Stomach (tissue), 9 donors: ENCODE measurements around the gene AFDN. TPM values are rescaled to one million over a fixed set of nuclear protein-coding genes. Genes with fewer than 3 reads are reported as not detected.
A peak's percentile ranks its signal among the peaks of the same experiment; 100 is the strongest.

Source experiments
- DNase-seq, 2 donors: peaks; one replicate each; pipeline versions ENCODE4 v3.0.0 to v3.0.0-alpha.2; 2013 to 2019
- H3K27ac ChIP-seq, 5 donors: fragments of 200-600 bp in 4 of 5; sonication (generic) in 4 of 5; one replicate each; pipeline ENCODE4 v1.5.1; 2013 to 2019; ENCODE audit warnings: mild to moderate bottlenecking in 1 of 5, moderate library complexity in 1 of 5
- H3K27me3 ChIP-seq, 3 donors: fragments of 200-600 bp; sonication (generic); one replicate each; pipeline ENCODE4 v1.5.1; 2017 to 2019; ENCODE audit warnings: mixed run types in 1 of 3
- H3K36me3 ChIP-seq, 4 donors: fragments of 200-600 bp; sonication (generic); 1 replicate in 3 of 4; 2 replicates in 1 of 4; pipeline ENCODE4 v1.5.1; 2016 to 2019
- H3K4me1 ChIP-seq, 4 donors: fragments of 200-600 bp; sonication (generic); one replicate each; pipeline ENCODE4 v1.5.1; 2016 to 2019
- H3K4me3 ChIP-seq, 4 donors: fragments of 200-600 bp; sonication (generic) in 3 of 4; one replicate each; pipeline ENCODE4 v1.5.1; 2016 to 2019; ENCODE audit warnings: mild to moderate bottlenecking in 1 of 4
- H3K9me3 ChIP-seq, 4 donors: fragments of 200-600 bp; sonication (generic); one replicate each; pipeline ENCODE4 v1.5.1; 2016 to 2019
- EP300 ChIP-seq: sonication (generic); formaldehyde crosslinking; IDR thresholded peaks from one replicate; pipeline ENCODE4 v1.6.1; 2017; ENCODE audit warnings: antibody characterized with exemption
- POLR2A ChIP-seq, 4 donors: fragments of 450-650 bp; IDR thresholded peaks; one replicate each; pipeline ENCODE4 v1.6.1; 2016; ENCODE audit warnings: antibody characterized with exemption in 4 of 4, control low read depth in 2 of 4, mild to moderate bottlenecking in 1 of 4, moderate library complexity in 1 of 4
- POLR2AphosphoS5 ChIP-seq, 3 donors: sonication (generic); formaldehyde crosslinking; IDR thresholded peaks; one replicate each; pipeline ENCODE4 v1.6.1; 2016; ENCODE audit warnings: antibody characterized with exemption in 3 of 3
- WGBS, 5 donors: extraction: QIAGEN DNeasy Blood & Tissue Kit in 3 of 5; methylation state at CpG; one replicate each; pipeline versions ENCODE4 v1.1.5 to v1.1.7; 2013 to 2018; 5-methylcytosine and 5-hydroxymethylcytosine counted together
- intact Hi-C: fragments of 100-400 bp; cut with DNase I; formaldehyde crosslinking; loops from one replicate; pipeline ENCODE4 v1.15.1; 2023; ENCODE audit warnings: low total_unique reads
- polyA plus RNA-seq, 3 donors: library from polyadenylated mRNA; stranded (reverse); fragments of 200-250 nt; gene quantifications; one replicate each; pipeline ENCODE4 v1.2.3, GENCODE V29; 2013
- total RNA-seq, 5 donors: library from RNA; depleted of rRNA; stranded (reverse); fragments of >200 nt; gene quantifications; one replicate each; pipeline versions ENCODE4 v1.1.0 to v1.2.3, GENCODE V29; 2014 to 2016
- TF ChIP-seq, protein P1 (sequence below), 7 experiments: fragments of 450-650 bp in 4 of 7; fragments of 200-600 bp in 3 of 7; sonication (generic) in 3 of 7; IDR thresholded peaks; one replicate each; pipeline ENCODE4 v1.5.1; 2016 to 2019; ENCODE audit warnings: antibody characterized with exemption in 7 of 7, control low read depth in 2 of 7, mild to moderate bottlenecking in 1 of 7
- donor health status: healthy with polysubstance abuse.
- donor health status: Bipolar disorder and iron deficiency.
- donor health status: healthy.

AFDN gene
- total and polyA plus RNA-seq, 8 donors = 24.8 to 521 (median 114) TPM

DNA sequence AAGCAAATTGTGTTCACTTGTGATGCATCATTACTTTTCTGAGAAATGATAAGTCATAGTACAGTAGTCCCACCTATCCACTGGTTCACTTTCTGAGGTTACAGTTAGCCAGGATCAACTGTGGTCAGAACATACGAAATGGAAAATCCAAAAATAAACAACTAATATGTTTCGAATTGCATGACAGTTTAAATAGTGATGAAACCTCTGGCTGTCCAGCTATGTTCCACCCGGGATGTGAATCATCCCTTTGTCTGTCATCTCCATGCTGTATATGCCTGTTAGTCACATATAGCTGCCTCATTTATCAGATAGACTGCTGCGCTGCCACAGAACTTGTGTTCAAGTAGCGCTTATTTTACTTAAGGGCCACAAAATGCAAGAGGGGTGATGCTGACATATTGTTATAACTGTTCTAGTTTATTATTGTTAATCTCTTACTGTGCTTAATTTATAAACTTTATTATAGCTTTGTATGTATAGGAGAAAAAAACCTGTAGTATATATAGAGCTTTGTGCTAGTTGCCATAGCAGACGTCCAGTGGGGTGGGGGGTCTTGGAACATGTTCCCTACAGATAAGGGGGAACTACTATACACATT lies 29.2 kb downstream of the AFDN start:
- Histone ChIP-seq H3K36me3 (no peaks in the 10 kb centered on the region), H3K9me3 (no peaks in the 10 kb centered on the region), H3K4me1 (peaks cover 24 to 84% (median 47%) of the 10 kb centered on the region in 4 donors), H3K27ac (peak overlapping the region in 3 of 5 donors; percentile 25 to 56 (median 50)), H3K27me3 (no peaks in the 10 kb centered on the region), H3K4me3 (no peak overlapping the region)
- TF ChIP-seq POLR2AphosphoS5 (IDR thresholded peaks at IDR 0.05) (peak in 1 of 3 donors; percentile 67), EP300 (no peak)
- 66 to 76% (median 74%) methylated on average over 6 of the region's 6 CpGs for WGBS, 5 donors
- no peak for DNase-seq
- intact Hi-C loops = no loop called here

GRCh38 chr6:167856474-167856873 lies 29.8 kb downstream of the AFDN start:
- H3K4me3 ChIP-seq = no peak overlapping the region
- intact Hi-C loops = no loop called here
- TF ChIP-seq, protein P1, sequence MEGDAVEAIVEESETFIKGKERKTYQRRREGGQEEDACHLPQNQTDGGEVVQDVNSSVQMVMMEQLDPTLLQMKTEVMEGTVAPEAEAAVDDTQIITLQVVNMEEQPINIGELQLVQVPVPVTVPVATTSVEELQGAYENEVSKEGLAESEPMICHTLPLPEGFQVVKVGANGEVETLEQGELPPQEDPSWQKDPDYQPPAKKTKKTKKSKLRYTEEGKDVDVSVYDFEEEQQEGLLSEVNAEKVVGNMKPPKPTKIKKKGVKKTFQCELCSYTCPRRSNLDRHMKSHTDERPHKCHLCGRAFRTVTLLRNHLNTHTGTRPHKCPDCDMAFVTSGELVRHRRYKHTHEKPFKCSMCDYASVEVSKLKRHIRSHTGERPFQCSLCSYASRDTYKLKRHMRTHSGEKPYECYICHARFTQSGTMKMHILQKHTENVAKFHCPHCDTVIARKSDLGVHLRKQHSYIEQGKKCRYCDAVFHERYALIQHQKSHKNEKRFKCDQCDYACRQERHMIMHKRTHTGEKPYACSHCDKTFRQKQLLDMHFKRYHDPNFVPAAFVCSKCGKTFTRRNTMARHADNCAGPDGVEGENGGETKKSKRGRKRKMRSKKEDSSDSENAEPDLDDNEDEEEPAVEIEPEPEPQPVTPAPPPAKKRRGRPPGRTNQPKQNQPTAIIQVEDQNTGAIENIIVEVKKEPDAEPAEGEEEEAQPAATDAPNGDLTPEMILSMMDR (IDR thresholded peaks at IDR 0.05) = no peak
- TF ChIP-seq EP300 (no peak), POLR2AphosphoS5 (IDR thresholded peaks at IDR 0.05) (no peak), POLR2A (IDR thresholded peaks at IDR 0.05) (no peak)
- H3K27me3 ChIP-seq = no peaks in the 10 kb centered on the region
- no peak for DNase-seq
- 96 to 100% (median 100%) methylated on average over 1 of the region's 1 CpG for WGBS, 5 donors
- H3K4me1 ChIP-seq = peaks cover 24 to 83% (median 49%) of the 10 kb centered on the region in 4 donors
- H3K36me3 ChIP-seq = no peaks in the 10 kb centered on the region
- H3K27ac ChIP-seq = peak overlapping the region in 2 of 5 donors; percentile 28 to 56
- no peaks in the 10 kb centered on the region for H3K9me3 ChIP-seq

DNA sequence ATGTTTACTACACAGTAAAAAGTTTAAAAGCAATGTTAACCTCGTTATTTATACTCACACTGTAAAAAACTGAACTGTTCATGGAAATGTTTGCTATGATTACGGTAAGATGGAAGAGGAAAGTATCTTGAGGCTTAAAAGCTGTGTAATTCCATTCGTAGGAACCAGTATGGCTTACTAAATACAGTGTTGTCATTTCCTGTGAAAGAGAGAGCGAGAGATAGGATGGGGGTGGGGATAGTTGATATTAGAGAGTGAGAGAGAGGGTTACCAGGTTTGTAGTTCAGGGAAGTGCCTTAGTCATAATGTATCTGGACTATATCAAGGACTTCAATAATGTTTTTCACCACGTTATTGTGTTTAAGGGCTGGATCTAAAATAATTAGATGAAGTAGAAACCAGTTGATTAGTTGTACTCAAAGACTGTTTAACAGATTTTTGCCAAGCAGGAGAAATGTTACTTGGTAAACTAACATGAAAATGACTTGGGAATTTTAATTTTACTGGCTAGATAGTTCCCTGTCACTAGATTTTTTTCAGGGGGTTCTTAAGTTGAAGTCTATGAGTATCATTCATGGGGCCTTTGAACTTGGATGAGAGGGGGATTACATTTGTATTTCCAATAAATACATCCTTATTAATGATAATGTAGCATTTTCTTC lies 30.4 kb downstream of the AFDN start:
- TF ChIP-seq POLR2AphosphoS5 (IDR thresholded peaks at IDR 0.05) (peak in 1 of 3 donors; percentile 59), POLR2A (IDR thresholded peaks at IDR 0.05) (no peak), EP300 (no peak)
- TF ChIP-seq, protein P1 (IDR thresholded peaks at IDR 0.05) = no peak
- DNase-seq = no peak
- 54 to 70% (median 62%) methylated on average over 5 of the region's 5 CpGs for whole genome bisulfite sequencing, 5 donors
- Histone ChIP-seq H3K27ac (peak overlapping the region in 4 of 5 donors; percentile 18 to 56 (median 36)), H3K27me3 (no peaks in the 10 kb centered on the region), H3K9me3 (no peaks in the 10 kb centered on the region), H3K4me3 (no peak overlapping the region), H3K4me1 (peaks cover 24 to 77% (median 50%) of the 10 kb centered on the region in 4 donors), H3K36me3 (no peaks in the 10 kb centered on the region)
- intact Hi-C loops = no loop called here

DNA sequence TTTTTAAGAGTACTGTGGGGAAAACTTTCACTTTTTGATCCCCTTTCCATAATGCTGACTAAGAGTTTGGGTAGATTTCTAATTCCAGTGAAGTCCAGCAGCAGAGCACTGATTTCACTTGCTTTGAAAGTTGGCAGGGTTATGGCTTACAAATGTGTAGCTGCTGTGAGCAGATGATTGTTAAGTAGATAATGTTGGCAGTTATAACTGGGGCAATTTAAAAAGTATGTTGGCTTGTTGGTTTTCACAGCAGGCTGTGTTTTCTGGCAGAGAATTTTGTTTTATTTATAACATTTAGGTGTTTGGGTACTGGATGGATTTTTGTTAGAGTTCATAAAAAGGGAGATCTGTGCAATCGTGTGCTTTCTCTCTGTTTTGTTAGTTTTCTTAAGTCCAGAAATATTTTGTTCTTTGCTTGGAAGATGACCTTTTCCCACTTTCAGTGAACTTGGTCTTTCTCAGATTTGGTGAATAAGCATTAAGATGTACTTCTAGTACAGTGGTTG lies 31.4 kb downstream of the AFDN start:
- peak in 1 of 2 donors; percentile 49 for DNase-seq
- H3K27me3 ChIP-seq = no peaks in the 10 kb centered on the region
- TF ChIP-seq, protein P1 (IDR thresholded peaks at IDR 0.05) = no peak
- TF ChIP-seq POLR2A (IDR thresholded peaks at IDR 0.05) (no peak), POLR2AphosphoS5 (IDR thresholded peaks at IDR 0.05) (no peak), EP300 (no peak)
- H3K4me1 ChIP-seq = peaks cover 19 to 75% (median 46%) of the 10 kb centered on the region in 4 donors
- peak overlapping the region in 4 of 5 donors; percentile 28 to 56 (median 37) for H3K27ac ChIP-seq
- 9 to 39% (median 18%) methylated on average over 1 of the region's 1 CpG for WGBS, 5 donors
- no peaks in the 10 kb centered on the region for H3K36me3 ChIP-seq
- H3K4me3 ChIP-seq = no peak overlapping the region
- intact Hi-C loops = no loop called here
- no peaks in the 10 kb centered on the region for H3K9me3 ChIP-seq
